Smooth muscle cell (in vitro differentiated cells): ENCODE data around the gene DEDD. TPM values are rescaled to one million over a fixed set of nuclear protein-coding genes. Genes with fewer than 3 reads are reported as not detected.

ENCODE experiments used
- DNase-seq: peaks from one replicate; lab custom pipeline; 2025; ENCODE audit not compliant: unreplicated experiment; lab: John Stamatoyannopoulos, UW
- H2AFZ ChIP-seq: fragments of 200-600 bp; sonication (generic); 2 replicates; pipeline ENCODE4 v1.6.0; 2016; ENCODE audit warnings: antibody characterized with exemption, low read depth, mild to moderate bottlenecking
- H3F3A ChIP-seq: fragments of 200-600 bp; sonication (generic); 2 replicates; pipeline ENCODE4 v1.6.0; 2017; ENCODE audit warnings: antibody characterized with exemption, low read depth
- H3K27ac ChIP-seq: fragments of 200-600 bp; sonication (generic); 2 replicates; pipeline ENCODE4 v1.5.1; 2016; ENCODE audit warnings: low read depth, mild to moderate bottlenecking
- H3K27me3 ChIP-seq: fragments of 200-600 bp; sonication (generic); 2 replicates; pipeline ENCODE4 v1.6.1; 2016; ENCODE audit warnings: low read depth, mild to moderate bottlenecking
- H3K36me3 ChIP-seq: fragments of 200-600 bp; sonication (generic); 2 replicates; pipeline ENCODE4 v1.5.1; 2016; ENCODE audit warnings: low read depth
- H3K4me1 ChIP-seq: fragments of 200-600 bp; sonication (generic); 2 replicates; pipeline ENCODE4 v1.5.1; 2016; ENCODE audit warnings: low read depth
- H3K4me2 ChIP-seq: fragments of 200-600 bp; sonication (generic); 2 replicates; pipeline ENCODE4 v1.6.0; 2016; ENCODE audit warnings: mild to moderate bottlenecking
- H3K4me3 ChIP-seq: fragments of 200-600 bp; sonication (generic); 2 replicates; pipeline ENCODE4 v1.5.1; 2016; ENCODE audit warnings: mild to moderate bottlenecking
- H3K79me2 ChIP-seq: fragments of 200-600 bp; sonication (generic); 2 replicates; pipeline ENCODE4 v1.6.0; 2016; ENCODE audit warnings: low read depth, mild to moderate bottlenecking
- H3K9ac ChIP-seq: fragments of 200-600 bp; sonication (generic); 2 replicates; pipeline ENCODE4 v1.6.0; 2016; ENCODE audit warnings: low read depth
- H3K9me3 ChIP-seq: fragments of 200-600 bp; sonication (generic); replicated peaks from 2 replicates; pipeline ENCODE4 v1.5.1; 2016; ENCODE audit warnings: low read depth
- H4K20me1 ChIP-seq: fragments of 200-600 bp; sonication (generic); 2 replicates; pipeline ENCODE4 v1.6.0; 2016; ENCODE audit warnings: low read depth
- CTCF ChIP-seq: fragments of 200-600 bp; sonication (generic); IDR thresholded peaks from 2 replicates; pipeline ENCODE4 v1.5.1; 2017; ENCODE audit warnings: borderline replicate concordance, mild to moderate bottlenecking, antibody characterized with exemption; ENCODE audit not compliant: insufficient read depth, poor library complexity, severe bottlenecking
- WGBS: methylation state at CpG from one replicate; pipeline ENCODE4 v1.1.7; 2016; ENCODE audit warnings: low lambda C conversion rate; 5-methylcytosine and 5-hydroxymethylcytosine counted together
- polyA plus RNA-seq: library from polyadenylated mRNA; unstranded; fragments of >200 nt; fragmentation: Nextera tagmentation; extraction: Ambion mirVana; gene quantifications from 2 replicates; pipeline ENCODE4 v1.2.1, GENCODE V29; 2016
- total RNA-seq: library from RNA; depleted of rRNA; stranded (reverse); fragments of >200 nt; gene quantifications from 2 replicates; pipeline ENCODE4 v1.2.3, GENCODE V29; 2014

The DEDD gene
- total and polyA plus RNA-seq, 2 experiments from 2014 or later, result 36.3 to 38.6 TPM

DNA sequence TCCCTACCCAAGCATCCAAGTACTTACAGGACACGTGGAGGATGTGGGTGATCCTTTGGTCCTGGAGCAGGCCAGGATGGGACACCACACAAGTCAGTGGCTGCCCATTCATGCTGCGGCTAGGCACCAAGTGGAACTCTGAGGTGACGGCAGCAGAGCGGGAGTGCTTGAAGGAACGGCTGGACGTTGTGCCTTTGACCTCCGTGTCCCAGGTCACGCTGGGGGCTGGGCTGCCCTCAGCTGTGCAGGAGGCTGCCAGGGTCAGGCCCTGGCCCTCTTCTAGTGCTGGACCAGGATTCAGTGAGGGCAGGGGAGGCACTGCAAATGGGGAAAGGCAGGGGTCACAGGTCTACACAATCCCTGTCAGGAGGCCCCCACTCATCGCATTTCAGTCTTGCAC is 55.0 kb downstream of the DEDD start:
- TF ChIP-seq CTCF, result no peak
- Histone ChIP-seq H4K20me1 (no peaks in the 10 kb centered on the region), H3K9ac (no peak overlapping the region), H3K4me1 (peaks cover 12% of the 10 kb centered on the region), H3K36me3 (no peaks in the 10 kb centered on the region), H3K27me3 (no peaks in the 10 kb centered on the region), H3K4me3 (no peak overlapping the region), H3F3A (peaks cover 19% of the 10 kb centered on the region), H3K79me2 (no peaks in the 10 kb centered on the region), H3K9me3 (no peaks in the 10 kb centered on the region), H2AFZ (no peak overlapping the region), H3K4me2 (no peak overlapping the region), H3K27ac (no peak overlapping the region)
- no peak for DNase-seq
- WGBS, result 91% methylated on average over 9 of the region's 9 CpGs

GRCh38 chr1:161076410-161076809 is 56.1 kb downstream of the DEDD start:
- Histone ChIP-seq H3K4me3 (no peak overlapping the region), H3K4me2 (no peak overlapping the region), H2AFZ (no peak overlapping the region), H4K20me1 (no peaks in the 10 kb centered on the region), H3K36me3 (no peaks in the 10 kb centered on the region), H3K27ac (peak overlapping the region; percentile 4), H3K4me1 (peaks cover 14% of the 10 kb centered on the region), H3K9ac (no peak overlapping the region), H3K9me3 (no peaks in the 10 kb centered on the region), H3K79me2 (no peaks in the 10 kb centered on the region), H3F3A (peaks cover 15% of the 10 kb centered on the region), H3K27me3 (no peaks in the 10 kb centered on the region)
- no peak for DNase-seq
- no peak for TF ChIP-seq CTCF

DNA sequence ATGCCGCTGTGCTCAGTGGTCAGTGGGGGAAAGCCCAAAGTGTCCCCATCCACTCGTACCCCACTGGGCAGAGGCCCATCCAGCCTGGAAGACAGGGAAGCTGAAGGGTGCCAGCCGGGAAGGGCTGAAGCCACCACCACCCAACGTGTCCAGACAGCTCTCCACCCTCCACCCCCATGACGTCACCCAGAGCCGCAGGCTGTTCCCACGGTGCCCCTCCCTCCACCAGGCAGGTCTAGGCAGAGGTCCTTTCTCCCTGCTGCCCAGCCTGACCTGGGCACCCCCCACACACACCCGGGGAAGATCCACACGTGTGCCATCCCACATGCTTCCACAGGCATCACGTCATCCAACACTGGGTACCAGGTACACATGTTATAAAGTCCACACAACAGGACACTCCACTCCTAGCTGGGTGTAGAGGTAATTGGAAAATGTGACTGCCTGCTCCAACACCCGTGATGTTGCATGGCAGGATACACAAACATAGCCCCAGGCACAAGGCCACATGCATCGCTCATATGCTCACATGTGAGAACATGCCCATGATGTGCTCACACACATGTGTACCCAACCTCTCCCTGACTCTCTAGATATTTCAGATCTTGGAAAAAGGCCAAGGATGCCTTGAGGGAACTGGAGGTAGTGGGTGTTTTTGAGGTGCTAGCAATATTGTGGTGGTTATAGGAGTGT is 57.6 kb downstream of the DEDD start:
- Histone ChIP-seq H3K9ac (peak overlapping the region; percentile 36), H3K4me3 (no peak overlapping the region), H3K4me2 (peak overlapping the region; percentile 13), H4K20me1 (no peaks in the 10 kb centered on the region), H3K79me2 (no peaks in the 10 kb centered on the region), H3K36me3 (no peaks in the 10 kb centered on the region), H3F3A (peaks cover 2% of the 10 kb centered on the region), H3K27me3 (no peaks in the 10 kb centered on the region), H3K27ac (peak overlapping the region; percentile 61), H3K9me3 (no peaks in the 10 kb centered on the region), H3K4me1 (peaks cover 4% of the 10 kb centered on the region), H2AFZ (no peak overlapping the region)
- 85% methylated on average over 9 of the region's 12 CpGs for WGBS
- no peak for DNase-seq
- no peak for TF ChIP-seq CTCF
